Liver (tissue), 3 donors: ENCODE results near the gene C1orf174.

Source experiments
- ATF3 ChIP-seq: IDR thresholded peaks from 2 replicates; pipeline ENCODE4 v1.6.1; 2016; ENCODE audit warnings: antibody characterized with exemption
- CTCF ChIP-seq: fragments of 150-350 bp; IDR thresholded peaks from 2 replicates; pipeline ENCODE4 v1.5.1; 2017; ENCODE audit warnings: improper control_type of control experiment, low read depth, low read length; ENCODE audit not compliant: missing input control
- MAX ChIP-seq: IDR thresholded peaks from 2 replicates; pipeline ENCODE4 v1.6.1; 2016; ENCODE audit warnings: antibody characterized with exemption
- TAF1 ChIP-seq: conservative IDR thresholded peaks from 2 replicates; pipeline ENCODE4 v1.6.1; 2016; ENCODE audit warnings: antibody characterized with exemption, mild to moderate bottlenecking
- donor health status: healthy.
- donor health status: healthy.

GRCh38 chr1:3907031-3907534 is 7.0 kb upstream of the C1orf174 start:
- TF ChIP-seq CTCF (no peak), ATF3 (no peak), MAX (no peak), TAF1 (no peak)
